DOHH2 (cell line): Measurements from ENCODE around the gene MRC2.

Experiments
- CTCF ChIP-seq: fragments of 200-600 bp; sonication (generic); IDR thresholded peaks from one replicate; pipeline ENCODE4 v1.5.1; 2014; ENCODE audit warnings: antibody characterized with exemption, mild to moderate bottlenecking, low read depth, low read length; ENCODE audit not compliant: poor library complexity, severe bottlenecking
- EZH2phosphoT487 ChIP-seq: fragments of 200-600 bp; sonication (generic); IDR thresholded peaks from 2 replicates; pipeline ENCODE4 v1.6.1; 2017; ENCODE audit warnings: borderline replicate concordance, mild to moderate bottlenecking, antibody characterized with exemption, low read length, moderate library complexity, mixed read lengths

DNA sequence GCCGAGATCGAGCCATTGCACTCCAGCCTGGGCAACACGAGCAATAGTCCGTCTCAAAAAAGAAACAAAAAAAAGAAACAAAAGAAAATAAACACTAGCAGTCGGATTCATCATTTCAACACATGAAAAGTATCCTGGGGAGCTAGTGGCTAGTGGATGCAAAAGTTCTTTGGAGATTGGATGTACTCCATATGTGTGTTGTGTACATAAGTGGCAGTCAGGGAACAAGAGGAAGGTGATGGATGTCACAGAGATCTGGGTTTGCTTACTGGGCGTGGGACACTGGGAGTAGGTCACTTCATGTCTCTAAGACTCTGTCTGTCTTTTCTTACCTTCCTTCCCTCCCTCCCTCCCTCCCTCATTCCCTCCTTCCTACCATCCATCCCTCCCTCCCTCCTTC, 35.4 kb downstream of the MRC2 start:
- TF ChIP-seq CTCF (no peak), EZH2phosphoT487 (no peak)
